Neural cell (in vitro differentiated cells): Measurements from ENCODE around the gene HOXC9.

Experiments
- EP300 ChIP-seq: fragments of 450-650 bp; conservative IDR thresholded peaks from 2 replicates; pipeline ENCODE4 v1.6.1; 2014; ENCODE audit warnings: antibody characterized with exemption, mild to moderate bottlenecking, moderate library complexity; ENCODE audit not compliant: poor library complexity, severe bottlenecking
- POLR2AphosphoS5 ChIP-seq: IDR thresholded peaks from 2 replicates; pipeline ENCODE4 v1.6.1; 2012
- TF ChIP-seq, protein P1 (sequence below): fragments of 450-650 bp; IDR thresholded peaks from 2 replicates; pipeline ENCODE4 v1.5.1; 2014; ENCODE audit warnings: antibody characterized with exemption, mild to moderate bottlenecking, moderate library complexity; ENCODE audit not compliant: poor library complexity, severe bottlenecking

DNA sequence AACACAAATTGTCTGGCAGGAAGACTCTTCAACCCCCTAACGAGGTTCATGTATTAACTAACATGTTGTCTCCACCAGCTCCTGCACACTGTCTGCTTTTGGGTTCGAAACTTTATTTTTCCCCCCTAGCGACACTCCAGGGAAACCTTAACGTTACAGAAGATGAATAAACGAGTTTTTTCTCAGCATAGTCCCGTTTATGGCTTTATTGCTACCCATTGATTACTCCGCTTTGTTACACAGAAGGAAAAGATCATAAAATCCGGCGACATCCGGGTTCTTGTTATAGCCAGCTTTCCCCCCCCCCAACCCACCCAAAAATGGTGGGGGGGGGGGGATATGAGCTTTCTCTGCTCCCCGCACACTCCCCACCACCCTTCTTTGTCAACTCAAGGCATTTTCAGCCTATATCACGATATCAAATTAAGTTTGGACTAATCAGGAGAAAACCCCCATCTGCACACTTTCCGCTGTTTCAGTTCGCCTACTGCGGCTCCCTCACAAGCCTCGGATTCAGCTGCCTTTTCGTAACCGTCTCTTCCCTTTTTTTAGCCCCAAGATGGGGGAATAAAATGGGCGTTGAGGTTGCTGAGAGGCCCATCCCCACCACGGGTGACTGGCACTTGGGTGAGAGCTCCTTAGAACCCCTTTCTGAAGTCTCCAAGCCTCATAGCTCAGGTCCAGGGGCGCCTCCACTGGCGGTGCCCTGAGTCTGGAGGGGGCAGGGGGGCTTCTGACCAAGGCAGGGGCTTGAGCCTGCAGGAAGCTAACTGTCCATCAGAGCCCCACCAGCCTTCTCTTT lies 26.9 kb downstream of the HOXC9 start:
- TF ChIP-seq POLR2AphosphoS5 = no peak
- TF ChIP-seq EP300 = no peak
- TF ChIP-seq, protein P1, sequence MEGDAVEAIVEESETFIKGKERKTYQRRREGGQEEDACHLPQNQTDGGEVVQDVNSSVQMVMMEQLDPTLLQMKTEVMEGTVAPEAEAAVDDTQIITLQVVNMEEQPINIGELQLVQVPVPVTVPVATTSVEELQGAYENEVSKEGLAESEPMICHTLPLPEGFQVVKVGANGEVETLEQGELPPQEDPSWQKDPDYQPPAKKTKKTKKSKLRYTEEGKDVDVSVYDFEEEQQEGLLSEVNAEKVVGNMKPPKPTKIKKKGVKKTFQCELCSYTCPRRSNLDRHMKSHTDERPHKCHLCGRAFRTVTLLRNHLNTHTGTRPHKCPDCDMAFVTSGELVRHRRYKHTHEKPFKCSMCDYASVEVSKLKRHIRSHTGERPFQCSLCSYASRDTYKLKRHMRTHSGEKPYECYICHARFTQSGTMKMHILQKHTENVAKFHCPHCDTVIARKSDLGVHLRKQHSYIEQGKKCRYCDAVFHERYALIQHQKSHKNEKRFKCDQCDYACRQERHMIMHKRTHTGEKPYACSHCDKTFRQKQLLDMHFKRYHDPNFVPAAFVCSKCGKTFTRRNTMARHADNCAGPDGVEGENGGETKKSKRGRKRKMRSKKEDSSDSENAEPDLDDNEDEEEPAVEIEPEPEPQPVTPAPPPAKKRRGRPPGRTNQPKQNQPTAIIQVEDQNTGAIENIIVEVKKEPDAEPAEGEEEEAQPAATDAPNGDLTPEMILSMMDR = no peak
